GM21576 (cell line): ENCODE results near the gene TIMP2.
"Not testable (repeated sequence)": the region's sequence is repeated elsewhere in the genome, so short reads cannot be mapped to it uniquely, and the experiment has no call there.

ENCODE experiments used
- ATAC-seq: cut with Tn5 transposase; IDR thresholded peaks from one replicate; pipeline ENCODE4 v1.9.1; 2021; ENCODE audit warnings: mild to moderate bottlenecking, moderate library complexity; ENCODE audit not compliant: unreplicated experiment

TIMP2 gene

GRCh38 chr17:78892062-78892456, 33.1 kb downstream of the TIMP2 start:
- ATAC-seq, result no peak

- no peak for ATAC-seq
Observed at GRCh38 chr17:78891406-78892061, 33.7 kb downstream of the TIMP2 start.

- no peak for ATAC-seq
Observed at GRCh38 chr17:78890498-78890897, 34.7 kb downstream of the TIMP2 start.

- not testable (repeated sequence) for ATAC-seq
Observed at GRCh38 chr17:78890096-78890495, 35.1 kb downstream of the TIMP2 start.

GRCh38 chr17:78889531-78889930, 35.7 kb downstream of the TIMP2 start:
- ATAC-seq, result peak; percentile 48

GRCh38 chr17:78888941-78889518, 36.2 kb downstream of the TIMP2 start:
- no peak for ATAC-seq

GRCh38 chr17:78886954-78887353, 38.2 kb downstream of the TIMP2 start:
- no peak for ATAC-seq

- no peak for ATAC-seq
Observed at GRCh38 chr17:78885956-78886355, 39.2 kb downstream of the TIMP2 start.

GRCh38 chr17:78884876-78885667, 40.1 kb downstream of the TIMP2 start:
- ATAC-seq, result no peak

GRCh38 chr17:78884148-78884825, 40.9 kb downstream of the TIMP2 start:
- ATAC-seq, result no peak

GRCh38 chr17:78883533-78884131, 41.6 kb downstream of the TIMP2 start:
- no peak for ATAC-seq

- no peak for ATAC-seq
Observed at GRCh38 chr17:78883089-78883532, 42.1 kb downstream of the TIMP2 start.

- ATAC-seq, result no peak
Observed at GRCh38 chr17:78882540-78883088, 42.6 kb downstream of the TIMP2 start.

- ATAC-seq, result no peak
Observed at GRCh38 chr17:78879635-78880186, 45.5 kb downstream of the TIMP2 start.

- ATAC-seq, result no peak
Observed at GRCh38 chr17:78878871-78879527, 46.2 kb downstream of the TIMP2 start.

GRCh38 chr17:78878261-78878660, 46.9 kb downstream of the TIMP2 start:
- ATAC-seq, result no peak

- not testable (repeated sequence) for ATAC-seq
Observed at GRCh38 chr17:78876954-78877517, 48.2 kb downstream of the TIMP2 start.

- ATAC-seq, result no peak
Observed at GRCh38 chr17:78876094-78876597, 49.0 kb downstream of the TIMP2 start.

GRCh38 chr17:78875363-78876093, 49.7 kb downstream of the TIMP2 start:
- no peak for ATAC-seq
